IMR-90 (cell line): Measurements from ENCODE around the gene SPACA5. TPM values are rescaled to one million over a fixed set of nuclear protein-coding genes. Genes with fewer than 3 reads are reported as not detected.

Experiments used
- ATAC-seq: fragments of 200-7000 bp; cut with Tn5 transposase; 2 replicates; pipeline ENCODE4 v1.9.1; 2020; ENCODE audit warnings: low read depth, mild to moderate bottlenecking, moderate library complexity
- BruUV-seq: library from RNA; stranded (reverse); fragments of 400-500 nt; replicated peaks from 2 replicates; lab custom pipeline; 2021; lab: Mats Ljungman, UMichigan
- CTCF ChIA-PET: fragments of 300-600 bp; formaldehyde crosslinking; extraction: SDS; loops from one replicate; lab custom pipeline; 2021; ENCODE audit warnings: antibody characterized with exemption; lab: Yijun Ruan, JAX
- POLR2A ChIA-PET: fragments of 300-600 bp; sonication (Branson Sonifier 250); formaldehyde crosslinking; loops from one replicate; lab custom pipeline; 2022; ENCODE audit warnings: antibody characterized with exemption; ENCODE audit not compliant: unreplicated experiment; lab: Charles Lee
- DNase-seq: peaks from one replicate; pipeline ENCODE4 v3.0.0; 2013
- H2AFZ ChIP-seq: replicated peaks from 2 replicates; pipeline ENCODE3; 2013; ENCODE audit warnings: low read length, mild to moderate bottlenecking; ENCODE audit not compliant: poor library complexity
- H2AK5ac ChIP-seq: 2 replicates; pipeline ENCODE4 v1.6.1; 2013; ENCODE audit warnings: low read depth, low read length, inconsistent platforms
- H2AK9ac ChIP-seq: replicated peaks from 2 replicates; pipeline ENCODE3; 2013; ENCODE audit warnings: mild to moderate bottlenecking, low read depth, low read length, moderate library complexity; ENCODE audit not compliant: poor library complexity
- H2BK120ac ChIP-seq: 2 replicates; pipeline ENCODE4 v1.6.1; 2013; ENCODE audit warnings: low read depth, low read length, inconsistent platforms
- H2BK15ac ChIP-seq: 3 replicates; pipeline ENCODE4 v1.6.1; 2013; ENCODE audit warnings: low read depth, low read length, inconsistent platforms
- H2BK20ac ChIP-seq: 2 replicates; pipeline ENCODE4 v1.6.1; 2013; ENCODE audit warnings: low read depth, mild to moderate bottlenecking, inconsistent platforms, low read length, moderate library complexity
- H2BK5ac ChIP-seq: 2 replicates; pipeline ENCODE4 v1.6.1; 2013; ENCODE audit warnings: mild to moderate bottlenecking, low read depth, low read length, inconsistent platforms; ENCODE audit not compliant: poor library complexity, severe bottlenecking
- H3K14ac ChIP-seq: replicated peaks from 2 replicates; pipeline ENCODE4 v1.6.1; 2013; ENCODE audit warnings: low read depth, low read length, inconsistent platforms
- H3K18ac ChIP-seq: 2 replicates; pipeline ENCODE4 v1.6.1; 2013; ENCODE audit warnings: low read depth, low read length, control low read depth
- H3K23ac ChIP-seq: 2 replicates; pipeline ENCODE4 v1.6.1; 2013; ENCODE audit warnings: low read depth, low read length, inconsistent platforms
- H3K27ac ChIP-seq: 2 replicates; pipeline ENCODE4 v1.5.1; 2013; ENCODE audit warnings: mild to moderate bottlenecking, control low read depth, low read length; ENCODE audit not compliant: insufficient read depth
- H3K27me3 ChIP-seq: 2 replicates; pipeline ENCODE4 v1.6.1; 2013; ENCODE audit warnings: low read length; ENCODE audit not compliant: control insufficient read depth, insufficient read depth
- H3K36me3 ChIP-seq: 2 replicates; pipeline ENCODE4 v1.6.1; 2013; ENCODE audit warnings: low read length, mixed read lengths; ENCODE audit not compliant: control insufficient read depth, insufficient read depth
- H3K4ac ChIP-seq: 2 replicates; pipeline ENCODE4 v1.6.1; 2013; ENCODE audit warnings: low read depth, low read length, inconsistent platforms
- H3K4me1 ChIP-seq: 2 replicates; pipeline ENCODE4 v1.6.1; 2013; ENCODE audit warnings: low read length, mixed read lengths; ENCODE audit not compliant: control insufficient read depth, insufficient read depth
- H3K4me2 ChIP-seq: 2 replicates; pipeline ENCODE4 v1.6.1; 2013; ENCODE audit warnings: low read depth, mild to moderate bottlenecking, control low read depth, low read length, moderate library complexity
- H3K4me3 ChIP-seq: 2 replicates; pipeline ENCODE4 v1.5.1; 2013; ENCODE audit warnings: low read depth, mild to moderate bottlenecking, control low read depth, low read length, moderate library complexity; ENCODE audit not compliant: insufficient read depth
- H3K56ac ChIP-seq: 2 replicates; pipeline ENCODE4 v1.6.1; 2013; ENCODE audit warnings: low read length, inconsistent platforms; ENCODE audit not compliant: insufficient read depth; ENCODE audit errors: extremely low read depth
- H3K79me1 ChIP-seq, 2 experiments: 2 replicates each; pipeline ENCODE4 v1.6.1; 2013; ENCODE audit warnings: low read length in 2 of 2, inconsistent platforms in 1 of 2, low read depth in 1 of 2
- H3K9ac ChIP-seq: 2 replicates; pipeline ENCODE4 v1.6.1; 2013; ENCODE audit warnings: low read depth, low read length, control low read depth
- H3K9me1 ChIP-seq: 2 replicates; pipeline ENCODE4 v1.6.1; 2013; ENCODE audit warnings: low read length, inconsistent platforms; ENCODE audit not compliant: insufficient read depth
- H3K9me3 ChIP-seq: 2 replicates; pipeline ENCODE4 v1.6.1; 2013; ENCODE audit warnings: low read length; ENCODE audit not compliant: control insufficient read depth, insufficient read depth
- H4K20me1 ChIP-seq: 2 replicates; pipeline ENCODE4 v1.6.1; 2013; ENCODE audit warnings: low read length, inconsistent platforms; ENCODE audit not compliant: insufficient read depth
- H4K5ac ChIP-seq: 2 replicates; pipeline ENCODE4 v1.6.1; 2013; ENCODE audit warnings: mild to moderate bottlenecking, low read depth, low read length, control low read depth
- H4K8ac ChIP-seq, 2 experiments: 2 replicates each; pipeline ENCODE4 v1.6.1; 2013; ENCODE audit warnings: low read depth in 2 of 2, low read length in 2 of 2, control low read depth in 1 of 2, inconsistent platforms in 1 of 2
- H4K91ac ChIP-seq: 2 replicates; pipeline ENCODE4 v1.6.1; 2013; ENCODE audit warnings: low read depth, low read length, inconsistent platforms; ENCODE audit not compliant: insufficient read depth
- CEBPB ChIP-seq: IDR thresholded peaks from 2 replicates; pipeline ENCODE4 v1.6.1; 2012; ENCODE audit warnings: low read depth, low read length, improper control_type of control experiment
- CHD1 ChIP-seq: IDR thresholded peaks from 2 replicates; pipeline ENCODE4 v1.6.1; 2012; ENCODE audit warnings: low read depth, low read length, improper control_type of control experiment
- FOS ChIP-seq: fragments of 150-350 bp; IDR thresholded peaks from 2 replicates; pipeline ENCODE4 v1.6.1; 2016; ENCODE audit warnings: low read depth, low read length
- MAFK ChIP-seq: IDR thresholded peaks from 2 replicates; pipeline ENCODE4 v1.6.1; 2012; ENCODE audit warnings: low read depth, low read length, improper control_type of control experiment
- MAZ ChIP-seq: IDR thresholded peaks from 2 replicates; pipeline ENCODE4 v1.6.1; 2012; ENCODE audit warnings: low read depth, mild to moderate bottlenecking, low read length, improper control_type of control experiment, moderate library complexity, borderline replicate concordance
- MXI1 ChIP-seq: IDR thresholded peaks from 2 replicates; pipeline ENCODE4 v1.6.1; 2012; ENCODE audit warnings: low read depth, mild to moderate bottlenecking, low read length, moderate library complexity, borderline replicate concordance
- NFE2L2 ChIP-seq: fragments of 150-350 bp; IDR thresholded peaks from 2 replicates; pipeline ENCODE4 v1.6.1; 2016; ENCODE audit warnings: low read depth, mild to moderate bottlenecking, low read length
- POLR2A ChIP-seq: IDR thresholded peaks from 2 replicates; pipeline ENCODE4 v1.6.1; 2012; ENCODE audit warnings: mild to moderate bottlenecking, low read depth, low read length
- RCOR1 ChIP-seq: IDR thresholded peaks from 2 replicates; pipeline ENCODE4 v1.6.1; 2012; ENCODE audit warnings: mild to moderate bottlenecking, low read length, improper control_type of control experiment; ENCODE audit not compliant: insufficient replicate concordance
- RFX5 ChIP-seq: IDR thresholded peaks from 2 replicates; pipeline ENCODE4 v1.8.0; 2012; ENCODE audit warnings: low read depth, mild to moderate bottlenecking, low read length, moderate library complexity
- SMC3 ChIP-seq: fragments of 150-350 bp; IDR thresholded peaks from 2 replicates; pipeline ENCODE4 v1.6.1; 2016; ENCODE audit warnings: low read depth, mild to moderate bottlenecking, antibody characterized with exemption, low read length, moderate library complexity
- WGBS, 2 experiments: methylation state at CpG; one replicate each; pipeline versions ENCODE4 v1.1.5 to v1.1.7; 2013; ENCODE audit warnings: missing lambda C conversion rate in 2 of 2; ENCODE audit not compliant: insufficient read length in 1 of 2; ENCODE audit errors: extremely low coverage in 2 of 2; 5-methylcytosine and 5-hydroxymethylcytosine counted together
- dilution Hi-C: fragments of 300-500 bp; cut with HindIII; formaldehyde crosslinking; loops from one replicate; pipeline ENCODE4 v1.14.3; 2018; ENCODE audit warnings: low sequenced_read_pairs; ENCODE audit not compliant: unreplicated experiment
- in situ Hi-C: fragments of 300-500 bp; cut with MboI; formaldehyde crosslinking; loops from 3 replicates; pipeline ENCODE4 v1.14.3; 2019; ENCODE audit warnings: low sequenced_read_pairs, inconsistent platforms, mixed read lengths
- intact Hi-C: fragments of 100-400 bp; cut with micrococcal nuclease; formaldehyde crosslinking; loops from 2 replicates; pipeline ENCODE4 v1.10.0; 2022
- polyA plus RNA-seq, 3 experiments: library from polyadenylated mRNA; depleted of rRNA; stranded (reverse); fragments of >200 nt; gene quantifications; 2 replicates each; pipeline ENCODE4 v1.2.3, GENCODE V29; 2012; ENCODE audit warnings: low replicate concordance in 1 of 3
- total RNA-seq: library from RNA; depleted of rRNA; stranded (reverse); fragments of >200 nt; gene quantifications from 2 replicates; pipeline ENCODE4 v1.2.3, GENCODE V29; 2012
- TF ChIP-seq, protein P1 (sequence below): fragments of 150-350 bp; IDR thresholded peaks from 2 replicates; pipeline ENCODE4 v1.6.1; 2017; ENCODE audit warnings: mild to moderate bottlenecking, antibody characterized with exemption, low read length, low read depth
- TF ChIP-seq, protein P2 (sequence below): conservative IDR thresholded peaks from 2 replicates; pipeline ENCODE4 v1.5.1; 2012; ENCODE audit warnings: mild to moderate bottlenecking, low read depth, low read length, improper control_type of control experiment

Gene SPACA5
- total and polyA plus RNA-seq, 2 of the 4 experiments (the other 2 are of a cell fraction) = not detected

DNA sequence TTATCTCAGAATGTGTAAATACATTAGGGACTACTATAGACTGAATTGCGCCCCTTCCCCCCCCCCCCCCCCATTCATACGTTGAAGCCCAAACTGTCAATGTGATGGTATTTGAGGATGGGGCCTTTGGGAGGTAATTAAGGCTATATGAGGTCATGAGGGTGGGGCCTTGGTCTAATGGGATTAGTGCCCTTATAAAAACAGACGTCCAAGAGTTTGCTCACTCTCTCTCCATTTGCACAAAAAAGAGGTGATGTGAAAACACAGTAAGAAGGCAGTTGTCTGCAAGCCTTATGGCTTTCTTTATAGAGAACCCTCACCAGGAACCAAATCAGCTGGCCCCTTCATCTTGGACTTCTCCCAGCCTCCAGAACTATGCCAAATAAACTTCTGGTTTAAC is 15.3 kb downstream of the SPACA5 start:
- in situ Hi-C loops = loop anchor here (10.0 kb wide), 1 partner anchor 187 kb away; the partner anchor contains the start of gene ZNF81
- Histone ChIP-seq H3K9me1 (no peaks in the 10 kb centered on the region), H4K5ac (no peak overlapping the region), H2BK20ac (no peak overlapping the region), H3K36me3 (no peaks in the 10 kb centered on the region), H3K9me3 (no peaks in the 10 kb centered on the region), H3K4me2 (no peak overlapping the region), H3K18ac (no peak overlapping the region), H4K20me1 (no peaks in the 10 kb centered on the region), H2AK5ac (no peak overlapping the region), H3K79me1 (no peaks in the 10 kb centered on the region), H3K27ac (no peak overlapping the region), H4K91ac (no peak overlapping the region), H3K14ac (no peak overlapping the region), H3K4me3 (no peak overlapping the region), H3K56ac (no peak overlapping the region), H3K9ac (no peak overlapping the region), H2AK9ac (no peak overlapping the region), H3K4ac (no peak overlapping the region), H2BK120ac (no peak overlapping the region), H2BK15ac (no peak overlapping the region), H3K23ac (no peak overlapping the region), H2AFZ (no peak overlapping the region), H3K4me1 (no peaks in the 10 kb centered on the region), H2BK5ac (no peak overlapping the region), H4K8ac (peak overlapping the region; percentile 61 to 90; a peak in 3 of 4 replicates), H3K27me3 (no peaks in the 10 kb centered on the region)
- ChIA-PET POLR2A (no interaction called here), CTCF (no interaction called here)
- no peak for ATAC-seq
- dilution Hi-C loops = no loop called here
- no CpG with 5 or more reads among the region's 3 CpGs for WGBS, 2 experiments
- no peak for TF ChIP-seq SMC3
- no peak for TF ChIP-seq MAZ
- TF ChIP-seq, protein P1, sequence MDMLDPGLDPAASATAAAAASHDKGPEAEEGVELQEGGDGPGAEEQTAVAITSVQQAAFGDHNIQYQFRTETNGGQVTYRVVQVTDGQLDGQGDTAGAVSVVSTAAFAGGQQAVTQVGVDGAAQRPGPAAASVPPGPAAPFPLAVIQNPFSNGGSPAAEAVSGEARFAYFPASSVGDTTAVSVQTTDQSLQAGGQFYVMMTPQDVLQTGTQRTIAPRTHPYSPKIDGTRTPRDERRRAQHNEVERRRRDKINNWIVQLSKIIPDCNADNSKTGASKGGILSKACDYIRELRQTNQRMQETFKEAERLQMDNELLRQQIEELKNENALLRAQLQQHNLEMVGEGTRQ = no peak
- TF ChIP-seq MAFK = no peak
- TF ChIP-seq MXI1 = no peak
- no peak for TF ChIP-seq FOS
- TF ChIP-seq NFE2L2 = no peak
- no peak for TF ChIP-seq RCOR1
- no peak for TF ChIP-seq CHD1
- TF ChIP-seq POLR2A = no peak
- TF ChIP-seq, protein P2, sequence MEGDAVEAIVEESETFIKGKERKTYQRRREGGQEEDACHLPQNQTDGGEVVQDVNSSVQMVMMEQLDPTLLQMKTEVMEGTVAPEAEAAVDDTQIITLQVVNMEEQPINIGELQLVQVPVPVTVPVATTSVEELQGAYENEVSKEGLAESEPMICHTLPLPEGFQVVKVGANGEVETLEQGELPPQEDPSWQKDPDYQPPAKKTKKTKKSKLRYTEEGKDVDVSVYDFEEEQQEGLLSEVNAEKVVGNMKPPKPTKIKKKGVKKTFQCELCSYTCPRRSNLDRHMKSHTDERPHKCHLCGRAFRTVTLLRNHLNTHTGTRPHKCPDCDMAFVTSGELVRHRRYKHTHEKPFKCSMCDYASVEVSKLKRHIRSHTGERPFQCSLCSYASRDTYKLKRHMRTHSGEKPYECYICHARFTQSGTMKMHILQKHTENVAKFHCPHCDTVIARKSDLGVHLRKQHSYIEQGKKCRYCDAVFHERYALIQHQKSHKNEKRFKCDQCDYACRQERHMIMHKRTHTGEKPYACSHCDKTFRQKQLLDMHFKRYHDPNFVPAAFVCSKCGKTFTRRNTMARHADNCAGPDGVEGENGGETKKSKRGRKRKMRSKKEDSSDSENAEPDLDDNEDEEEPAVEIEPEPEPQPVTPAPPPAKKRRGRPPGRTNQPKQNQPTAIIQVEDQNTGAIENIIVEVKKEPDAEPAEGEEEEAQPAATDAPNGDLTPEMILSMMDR = no peak
- no peak for TF ChIP-seq CEBPB
- no peak for TF ChIP-seq RFX5
- BruUV-seq = no TSS peak
- DNase-seq = no peak
- intact Hi-C loops = no loop called here
